HTERT RPE-1 (cell line): ENCODE results near the gene SELENOM.

Experiments
- in situ Hi-C: fragments of 300-500 bp; cut with MboI; formaldehyde crosslinking; loops from 4 replicates; pipeline ENCODE4 v1.14.3; 2020; ENCODE audit warnings: low sequenced_read_pairs

The SELENOM gene

DNA sequence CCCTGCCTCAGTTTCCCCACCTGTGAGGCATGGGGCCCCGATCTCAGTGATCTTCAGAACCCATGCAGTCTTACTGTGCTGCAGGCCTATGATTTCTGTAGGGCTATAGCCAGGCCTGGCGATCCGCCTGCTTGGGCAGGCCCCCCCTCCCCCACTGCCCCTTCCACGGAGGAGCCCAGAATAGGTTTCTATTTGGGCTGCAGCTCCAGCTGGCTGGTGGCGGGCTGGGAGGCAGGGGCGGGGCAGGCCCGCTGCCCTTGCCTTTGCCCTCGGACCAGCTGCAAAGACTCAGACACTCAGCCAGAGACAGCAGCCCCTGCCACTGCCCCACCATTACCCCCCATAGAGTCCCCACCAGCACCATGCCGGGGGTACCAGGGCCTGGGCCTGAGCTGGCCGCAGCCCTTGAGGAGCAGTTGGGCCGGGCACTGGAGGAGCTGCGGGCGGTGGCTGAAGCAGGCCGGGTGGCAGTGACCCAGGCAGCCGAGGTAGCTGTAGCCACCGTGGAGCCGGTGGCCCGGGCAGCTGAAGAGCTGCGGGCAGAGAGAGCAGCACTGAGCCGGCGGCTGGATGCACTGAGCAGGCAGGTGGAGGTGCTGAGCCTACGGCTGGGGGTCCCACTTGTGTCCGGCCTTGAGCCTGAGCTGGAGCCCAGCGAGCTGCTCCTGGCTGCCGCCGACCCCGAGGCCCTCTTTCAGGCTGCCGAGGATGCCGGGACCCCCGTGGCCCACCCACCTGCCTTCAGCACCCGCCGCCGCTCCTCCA, 14.1 kb downstream of the SELENOM start:
- in situ Hi-C loops: no loop called here

DNA sequence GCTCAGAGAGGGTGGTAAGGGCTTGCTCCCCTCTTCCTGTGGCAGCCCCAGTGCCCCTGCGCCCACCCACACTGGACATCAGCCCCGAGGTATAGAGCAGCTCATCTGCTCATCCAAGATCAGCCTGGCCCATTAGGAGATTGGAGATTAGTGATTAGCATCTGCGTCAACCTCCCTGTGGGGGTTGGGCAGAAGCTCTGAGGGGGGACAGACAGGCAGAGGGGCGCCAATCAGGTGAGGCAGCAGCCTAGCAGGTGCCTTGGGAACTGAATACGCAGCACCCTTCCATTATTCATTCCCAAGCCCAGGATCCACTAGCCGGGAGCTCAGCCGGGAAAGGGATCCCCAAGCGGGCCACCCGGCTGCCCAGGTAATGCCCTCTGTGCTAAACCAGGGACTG, 15.2 kb downstream of the SELENOM start:
- in situ Hi-C loops: no loop called here

DNA sequence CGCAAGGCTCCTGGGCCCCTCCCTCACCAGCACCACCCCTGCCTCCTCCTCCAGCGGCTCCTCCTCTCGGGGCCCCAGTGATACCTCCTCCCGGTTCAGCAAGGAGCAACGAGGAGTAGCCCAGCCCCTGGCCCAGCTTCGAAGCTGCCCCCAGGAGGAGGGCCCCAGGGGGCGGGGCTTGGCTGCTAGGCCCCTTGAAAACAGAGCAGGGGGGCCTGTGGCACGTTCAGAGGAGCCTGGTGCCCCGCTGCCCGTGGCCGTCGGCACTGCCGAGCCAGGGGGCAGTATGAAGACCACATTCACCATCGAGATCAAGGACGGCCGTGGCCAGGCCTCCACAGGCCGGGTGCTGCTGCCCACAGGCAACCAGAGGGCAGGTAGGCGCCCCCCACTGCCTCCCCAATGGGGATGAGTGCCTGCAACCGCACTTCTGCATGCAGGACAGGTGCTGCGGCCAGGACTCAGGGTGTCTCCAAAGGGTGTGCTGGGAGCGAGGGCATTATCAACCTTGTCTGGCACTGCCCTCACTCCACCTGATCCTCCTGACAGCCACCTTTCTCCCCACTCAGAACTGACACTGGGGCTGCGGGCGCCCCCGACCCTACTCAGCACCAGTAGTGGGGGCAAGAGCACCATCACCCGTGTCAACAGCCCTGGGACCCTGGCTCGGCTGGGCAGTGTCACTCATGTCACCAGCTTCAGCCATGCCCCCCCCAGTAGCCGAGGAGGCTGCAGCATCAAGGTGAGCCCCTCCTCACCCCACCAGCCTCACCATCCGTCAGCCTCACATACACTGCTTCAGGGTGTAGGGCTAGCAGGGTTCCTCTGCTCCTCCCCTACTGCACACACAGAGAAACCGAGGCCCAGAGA, 16.0 kb downstream of the SELENOM start:
- in situ Hi-C loops: no loop called here

DNA sequence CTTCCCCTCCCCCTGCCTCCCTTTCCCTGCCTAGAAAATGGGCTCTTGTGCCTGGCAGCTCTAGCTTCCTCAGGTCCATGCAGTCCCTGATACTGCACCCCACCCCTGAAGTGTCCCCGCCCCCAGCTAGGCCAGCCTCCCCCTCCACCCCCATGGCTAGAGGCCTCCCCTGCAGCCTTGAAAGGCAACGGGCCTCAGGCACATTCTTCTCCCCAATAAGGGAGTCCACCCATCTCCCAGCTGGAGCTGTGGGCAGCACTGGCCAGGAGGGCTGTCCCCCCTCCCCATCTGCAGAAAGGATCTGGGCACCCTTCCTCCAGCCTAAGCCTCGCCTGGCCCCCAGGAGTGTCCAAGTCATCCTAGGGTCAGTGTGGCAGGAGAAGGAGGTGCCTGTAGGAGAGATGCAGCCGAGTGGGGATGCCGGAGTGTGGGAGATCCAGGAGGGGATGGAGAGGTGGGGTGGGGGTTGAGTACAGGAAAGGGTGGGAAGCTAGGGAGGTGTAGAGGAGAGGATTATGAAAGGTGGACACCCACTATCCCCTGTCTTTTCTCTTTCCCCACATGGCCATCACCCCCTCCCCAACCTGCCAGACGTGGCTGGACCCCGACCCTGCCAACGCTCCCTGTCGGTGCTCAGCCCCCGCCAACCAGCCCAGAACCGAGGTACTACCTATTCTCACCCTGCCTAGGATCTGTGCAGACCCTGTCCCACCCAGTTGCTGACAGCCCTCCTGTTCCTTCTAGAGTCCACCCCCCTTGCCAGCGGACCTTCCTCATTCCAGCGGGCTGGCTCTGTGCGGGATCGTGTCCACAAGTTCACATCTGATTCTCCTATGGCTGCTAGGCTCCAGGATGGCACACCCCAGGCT, 16.9 kb downstream of the SELENOM start:
- in situ Hi-C loops: no loop called here

DNA sequence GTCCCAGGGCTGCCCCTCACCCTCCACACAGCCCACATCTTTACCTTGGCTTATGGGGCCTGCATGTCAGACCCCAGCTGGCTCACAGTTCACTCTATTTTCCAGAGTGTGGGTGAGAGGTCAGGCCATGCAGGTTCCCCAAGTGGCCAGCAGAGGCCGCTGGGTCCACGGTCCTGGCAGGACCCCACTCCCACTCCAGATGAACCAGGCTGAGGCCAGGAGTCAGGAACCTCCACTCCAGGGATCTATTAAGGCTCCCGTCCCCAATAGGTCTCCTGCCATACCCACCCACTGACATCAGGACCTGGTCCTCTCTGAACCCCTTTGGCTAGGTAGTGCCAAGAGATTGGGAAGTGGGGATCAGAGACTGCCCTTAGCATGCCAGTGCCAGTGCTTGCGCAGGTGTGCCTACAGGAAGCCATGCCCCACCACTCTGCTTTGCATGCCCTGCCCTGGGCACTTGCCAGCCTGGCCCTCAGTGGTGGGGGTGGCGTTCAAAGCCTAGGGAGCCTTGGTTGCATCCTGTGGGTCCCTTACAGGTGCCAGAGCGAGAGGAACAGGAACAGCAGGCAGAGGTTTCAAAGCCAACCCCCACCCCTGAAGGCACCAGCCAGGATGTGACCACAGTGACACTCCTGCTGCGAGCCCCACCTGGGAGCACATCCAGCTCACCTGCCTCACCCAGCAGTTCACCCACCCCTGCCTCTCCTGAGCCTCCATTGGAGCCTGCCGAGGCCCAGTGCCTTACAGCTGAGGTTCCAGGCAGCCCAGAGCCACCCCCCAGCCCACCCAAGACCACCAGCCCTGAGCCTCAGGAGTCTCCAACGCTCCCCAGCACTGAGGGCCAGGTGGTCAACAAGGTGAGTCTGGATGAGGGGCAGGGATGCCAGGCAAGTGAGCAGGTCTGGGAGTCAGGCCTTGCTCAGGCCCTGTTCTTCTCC, 17.9 kb downstream of the SELENOM start:
- in situ Hi-C loops: no loop called here

DNA sequence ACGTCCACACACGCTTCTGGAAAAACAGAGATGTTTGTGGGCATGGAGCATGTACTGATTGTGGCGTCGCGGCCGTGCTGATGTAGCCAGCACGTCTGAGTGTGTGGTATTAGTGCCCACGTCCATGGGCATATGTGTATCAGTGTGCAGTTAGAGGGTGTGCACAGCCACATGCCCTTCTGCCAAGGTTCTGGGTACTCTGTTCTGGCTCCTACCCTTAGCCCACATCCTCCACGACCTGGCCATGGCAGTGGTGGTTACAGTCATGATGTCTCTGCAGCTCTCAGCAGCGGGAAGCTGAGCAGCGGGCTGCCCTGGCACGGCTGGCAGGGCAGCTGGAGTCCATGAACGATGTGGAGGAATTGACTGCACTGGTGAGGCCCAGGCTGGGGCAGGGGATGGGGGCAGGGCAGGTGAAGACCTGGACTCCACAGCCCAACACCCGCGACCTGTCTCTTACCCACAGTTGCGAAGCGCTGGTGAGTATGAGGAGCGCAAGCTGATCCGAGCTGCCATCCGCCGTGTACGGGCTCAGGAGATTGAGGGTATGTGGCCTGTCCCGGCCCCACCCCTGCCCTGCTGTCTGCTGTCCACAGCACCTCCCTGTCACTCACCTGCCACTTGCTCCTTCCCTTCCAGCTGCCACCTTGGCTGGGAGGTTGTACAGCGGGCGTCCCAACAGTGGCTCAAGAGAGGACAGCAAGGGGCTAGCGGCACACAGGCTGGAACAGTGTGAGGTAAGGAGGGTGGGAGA, 19.0 kb downstream of the SELENOM start:
- in situ Hi-C loops: no loop called here

DNA sequence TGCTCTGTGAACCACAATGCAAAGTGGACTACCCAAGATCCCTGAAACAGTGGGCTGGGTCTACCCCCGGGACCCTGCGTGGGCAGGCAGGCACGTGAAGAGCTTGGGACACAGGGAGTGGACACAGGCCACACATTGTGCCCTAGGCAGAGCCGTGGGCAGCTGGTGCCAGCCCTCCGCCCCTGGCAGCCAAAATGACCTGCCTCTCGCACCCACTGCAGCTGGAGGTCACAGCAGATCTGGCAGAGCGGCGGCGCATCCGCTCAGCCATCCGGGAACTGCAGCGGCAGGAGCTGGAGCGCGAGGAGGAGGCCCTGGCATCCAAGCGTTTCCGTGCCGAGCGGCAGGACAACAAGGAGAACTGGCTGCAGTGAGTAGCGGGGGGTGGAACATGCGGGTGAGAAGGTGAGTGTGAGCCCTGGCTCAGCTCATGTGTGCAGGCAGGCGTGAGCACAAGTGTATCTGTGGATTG, 19.6 kb downstream of the SELENOM start:
- in situ Hi-C loops: no loop called here

DNA sequence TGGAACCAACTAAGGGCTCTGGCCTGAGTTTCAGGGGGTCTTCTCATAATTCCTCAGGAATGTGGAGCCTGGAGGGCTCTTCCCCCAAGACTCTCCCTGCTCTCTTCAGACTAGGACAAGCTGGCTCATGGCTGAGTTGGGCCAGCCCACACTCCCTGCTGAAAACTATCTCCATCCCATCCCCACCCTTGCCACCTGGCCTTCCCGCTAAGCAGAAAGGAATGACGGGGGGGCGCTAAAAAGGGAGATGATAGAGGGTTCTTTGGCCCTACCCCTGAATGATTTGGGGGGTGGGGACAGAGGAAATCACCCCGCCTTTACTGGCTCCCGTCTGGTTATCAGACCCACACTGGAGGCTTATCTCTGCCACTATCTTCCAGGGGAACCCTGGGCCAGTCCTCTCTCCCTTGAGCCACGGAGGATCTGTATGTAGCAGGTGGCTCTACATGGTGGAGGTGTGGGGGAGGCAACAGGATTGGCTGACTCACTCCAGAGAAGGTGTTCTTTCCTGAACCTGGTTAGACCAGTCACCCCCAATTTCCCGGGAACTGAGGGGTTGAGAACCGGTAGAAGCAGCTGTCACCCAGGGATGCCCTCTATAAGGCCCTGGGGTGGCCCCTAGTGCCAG, 20.6 kb downstream of the SELENOM start:
- in situ Hi-C loops: no loop called here

DNA sequence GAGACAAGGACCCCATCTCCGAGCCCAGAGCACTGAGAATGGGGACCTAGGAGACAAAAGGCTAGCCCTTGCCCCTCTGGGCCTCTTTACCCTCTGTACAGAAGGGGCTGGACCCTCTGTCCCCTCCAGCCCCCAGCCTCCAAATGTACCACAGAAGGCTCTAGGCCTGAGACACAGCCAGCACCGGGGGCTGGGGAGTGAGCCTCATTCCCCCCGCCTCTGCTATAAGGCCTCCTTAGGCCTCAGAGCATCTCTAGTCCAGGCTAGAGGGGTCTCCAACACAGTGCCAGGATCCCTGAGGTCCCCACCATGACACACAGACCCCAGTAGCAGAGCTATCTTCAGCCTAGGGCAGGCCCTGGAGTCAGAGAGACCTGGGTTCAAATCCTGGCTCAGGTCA, 21.4 kb downstream of the SELENOM start:
- in situ Hi-C loops: no loop called here

DNA sequence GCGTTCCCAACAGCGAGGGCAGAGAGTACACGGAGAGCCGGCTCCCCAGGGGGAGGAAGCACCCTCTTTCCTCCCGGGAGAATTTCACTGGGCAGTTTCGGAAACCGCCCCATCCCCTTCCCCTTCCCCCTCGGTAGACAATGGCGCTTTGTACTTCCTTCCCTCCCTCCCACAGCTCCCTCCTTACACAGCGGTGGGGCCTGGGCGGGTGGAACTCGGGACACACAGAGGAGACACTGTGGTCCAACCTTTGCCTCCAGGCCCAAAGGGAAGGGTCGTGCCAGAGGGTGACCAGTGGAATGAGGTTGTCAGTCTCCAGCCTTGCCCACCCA, 21.9 kb downstream of the SELENOM start:
- in situ Hi-C loops: no loop called here

DNA sequence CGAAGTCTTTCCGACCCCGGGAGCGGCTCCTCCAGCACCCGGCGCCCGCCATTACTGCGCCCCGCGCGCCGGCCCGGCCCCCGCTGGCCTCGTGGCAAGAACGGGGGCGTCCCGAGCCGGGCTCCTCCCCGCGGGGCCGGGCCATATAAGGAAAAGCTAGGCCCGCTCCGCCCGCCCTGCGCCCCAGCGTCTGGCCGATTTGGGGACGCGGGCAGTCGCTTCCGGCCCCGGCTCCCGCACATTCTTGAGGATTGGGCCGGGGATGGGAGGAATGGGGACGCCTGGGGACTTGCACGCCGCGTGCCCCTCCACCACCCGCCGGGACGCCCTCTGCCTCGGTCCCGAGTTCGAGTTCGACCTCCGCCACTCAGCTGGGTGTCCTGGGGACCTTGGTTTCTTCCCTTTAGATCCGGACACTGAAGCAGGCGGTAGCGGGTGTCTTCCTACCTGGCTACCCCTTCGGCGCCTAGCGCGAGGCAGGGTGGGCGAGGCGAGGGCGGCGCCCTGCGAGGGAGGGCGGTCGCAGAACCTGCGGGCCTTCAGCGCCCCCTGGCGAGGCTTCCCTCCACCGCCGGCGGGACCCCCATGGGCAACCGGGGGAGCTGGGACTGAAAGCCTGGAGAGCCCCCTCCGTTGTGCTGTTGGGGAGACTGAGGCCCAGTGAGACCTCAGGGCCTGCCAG, 22.4 kb downstream of the SELENOM start:
- in situ Hi-C loops: no loop called here

DNA sequence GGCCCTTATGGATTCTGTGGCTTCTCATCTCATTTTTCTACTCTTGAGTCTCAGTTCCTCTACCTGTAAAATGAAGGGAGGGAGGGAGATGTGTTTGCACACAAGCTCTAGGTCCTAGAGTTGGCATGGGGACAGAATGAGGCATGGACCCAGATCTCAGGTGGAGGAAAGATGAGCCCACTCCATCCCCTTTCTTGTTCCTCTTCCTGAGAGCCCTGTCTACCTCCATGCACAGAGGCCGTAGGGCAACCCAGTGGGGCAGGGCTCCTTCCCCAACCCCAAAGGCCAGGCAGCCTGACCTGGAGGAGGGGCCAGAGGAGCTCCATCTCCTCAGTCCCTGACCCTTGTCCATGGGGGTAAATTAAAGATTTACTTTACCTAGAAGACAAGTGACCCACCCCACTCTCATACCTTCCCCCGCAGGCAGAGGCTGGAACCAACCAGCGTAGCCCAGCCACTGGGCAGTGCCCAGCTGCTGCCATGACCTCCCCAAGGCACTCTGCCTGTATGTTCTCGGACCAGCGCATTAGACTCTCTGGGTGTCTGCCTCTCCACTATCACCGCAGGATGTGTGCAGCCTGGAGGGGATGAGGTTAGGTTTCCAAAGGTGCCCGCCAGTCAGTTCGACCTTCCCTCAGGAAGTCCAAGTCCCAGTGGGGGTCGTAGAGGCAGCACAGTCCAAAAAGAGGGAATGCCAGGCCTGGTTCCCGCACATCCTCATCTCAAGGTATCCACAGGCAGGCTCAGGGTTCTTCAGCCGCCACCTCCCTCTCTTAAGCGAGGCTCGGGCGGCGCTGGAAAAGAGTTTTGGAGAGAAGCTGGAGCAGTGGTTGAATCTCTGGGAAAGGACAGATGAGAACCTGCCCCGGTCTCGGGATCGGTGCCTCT, 23.2 kb downstream of the SELENOM start:
- in situ Hi-C loops: no loop called here

DNA sequence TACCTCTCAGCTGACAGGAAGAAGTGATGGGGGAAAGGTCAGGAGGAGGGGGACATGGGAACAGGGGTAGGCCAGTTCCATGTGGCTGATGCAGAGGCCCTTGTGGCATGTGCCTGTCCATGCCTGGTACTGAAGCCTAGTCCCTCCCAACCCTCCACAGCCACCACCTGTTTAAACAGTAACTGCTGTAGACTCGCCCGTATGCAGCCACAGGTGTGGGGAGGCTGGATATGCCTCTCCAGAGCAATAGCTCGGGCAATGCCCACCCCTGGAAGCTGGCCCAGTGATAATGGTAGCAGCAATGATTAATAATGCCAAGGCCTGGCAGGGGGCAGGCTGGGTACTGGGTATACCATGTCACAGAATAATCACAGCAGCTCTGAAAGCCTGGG, 24.0 kb downstream of the SELENOM start:
- in situ Hi-C loops: no loop called here

DNA sequence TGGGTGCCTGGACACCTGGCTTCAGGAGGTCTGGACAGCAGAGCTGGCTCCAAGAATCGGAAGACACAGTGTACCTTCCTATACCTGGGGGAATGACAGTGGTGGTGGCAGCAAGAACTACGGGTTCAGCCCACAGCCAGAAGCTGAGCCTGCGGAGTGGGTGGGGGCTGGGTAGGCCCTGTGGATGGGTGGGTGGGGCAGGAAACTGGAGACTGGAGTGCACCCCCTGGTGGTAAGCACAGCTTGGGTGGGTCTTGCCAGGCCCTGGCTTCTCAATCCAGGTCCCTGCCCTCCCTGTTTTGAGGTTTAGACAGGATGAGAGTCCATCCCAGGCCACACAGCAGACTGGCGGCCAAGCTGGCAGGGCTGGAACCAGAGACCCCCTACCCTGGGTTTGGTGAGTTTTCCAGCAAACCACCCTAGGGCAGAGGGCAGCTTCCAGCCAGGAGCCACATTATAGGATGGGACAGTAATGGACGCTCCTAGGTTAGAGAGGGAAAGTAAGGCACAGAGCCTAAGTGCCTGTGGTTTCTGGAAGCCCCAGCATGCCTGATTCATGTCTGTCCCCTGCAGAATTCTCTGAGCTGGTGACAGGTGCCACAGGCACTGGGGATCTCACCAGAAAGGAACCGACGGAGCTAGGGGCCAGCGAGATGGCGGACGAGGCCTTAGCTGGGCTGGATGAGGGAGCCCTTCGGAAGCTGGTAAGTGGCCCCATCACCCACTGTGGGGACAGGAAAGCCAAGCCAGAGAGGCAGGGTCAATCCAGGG, 24.6 kb downstream of the SELENOM start:
- in situ Hi-C loops: no loop called here

DNA sequence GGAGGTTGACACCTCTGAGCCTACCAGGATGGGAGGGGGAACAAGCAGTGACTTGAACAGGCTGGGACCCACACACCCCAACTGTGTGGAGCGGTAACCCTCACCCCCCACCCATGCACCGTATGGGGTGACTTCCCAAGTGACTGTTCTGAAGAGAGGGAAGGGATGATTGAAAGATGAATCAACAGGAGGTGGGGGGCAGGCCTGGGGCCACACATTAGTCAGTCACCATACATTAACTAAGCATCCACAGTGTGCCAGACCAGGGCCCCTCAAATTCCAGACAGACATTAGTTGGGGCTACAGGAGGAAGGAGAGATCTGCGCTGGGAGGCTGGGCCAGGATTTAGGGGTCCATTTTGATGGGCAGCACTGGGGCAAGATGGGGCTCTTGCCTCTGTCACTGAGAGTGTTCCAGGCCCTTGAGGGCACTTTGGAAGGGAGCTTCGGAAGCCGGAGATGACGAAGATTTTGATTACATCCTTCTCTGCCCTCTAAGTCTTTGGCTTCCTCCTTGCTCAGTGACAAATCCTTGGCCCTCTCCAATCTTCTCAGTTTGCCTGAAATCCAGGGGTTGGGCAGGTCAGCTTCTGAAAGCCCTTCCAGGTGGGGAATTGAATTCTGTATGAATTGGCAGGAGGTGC, 25.3 kb downstream of the SELENOM start:
- in situ Hi-C loops: no loop called here
